ENCODE results near the gene PXMP2. TPM values are rescaled to one million over a fixed set of nuclear protein-coding genes. Genes with fewer than 3 reads are reported as not detected.

Gene PXMP2
- total RNA-seq, 1 donor from 2014 or later, result 21.2 TPM

DNA sequence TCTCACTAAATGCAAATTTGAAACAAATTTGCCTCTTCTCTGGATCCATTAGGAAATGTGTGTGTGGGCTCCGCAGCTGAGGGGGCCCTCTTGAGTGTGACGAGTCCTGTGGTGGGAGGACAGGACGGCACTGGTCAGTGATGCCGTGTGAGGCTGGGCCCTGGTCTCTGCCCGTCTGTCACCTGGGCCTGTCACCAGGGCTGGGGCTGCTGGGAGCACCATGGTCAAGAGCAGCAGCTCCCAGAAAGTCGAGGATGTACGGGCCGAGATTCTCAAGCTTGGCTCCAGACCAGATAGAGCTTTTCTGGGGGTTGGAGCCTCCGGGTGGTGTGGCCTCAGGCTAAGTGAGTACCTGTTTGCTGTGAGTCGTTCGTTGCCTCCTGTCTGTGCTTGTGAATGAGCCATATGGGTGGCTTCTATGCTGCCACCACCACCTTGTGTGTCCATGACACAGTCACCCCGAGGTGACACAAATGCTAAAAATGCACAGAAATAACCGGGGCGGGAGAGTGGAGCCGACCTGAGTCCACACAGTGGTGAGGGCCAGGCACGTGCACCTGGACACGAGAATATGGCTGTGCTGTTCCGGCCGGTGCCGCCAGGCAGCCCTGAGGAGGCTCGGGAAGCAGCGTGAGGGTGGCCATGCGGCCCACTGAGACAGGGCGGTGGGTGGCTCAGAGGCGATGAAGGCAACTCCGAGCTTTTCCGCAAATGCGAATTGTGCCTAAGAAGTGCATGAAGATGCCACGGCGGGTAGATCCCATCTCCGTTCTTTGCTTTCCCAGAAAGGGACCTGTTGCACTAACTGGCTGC, 32.0 kb downstream of the PXMP2 start:
- no peak for DNase-seq

DNA sequence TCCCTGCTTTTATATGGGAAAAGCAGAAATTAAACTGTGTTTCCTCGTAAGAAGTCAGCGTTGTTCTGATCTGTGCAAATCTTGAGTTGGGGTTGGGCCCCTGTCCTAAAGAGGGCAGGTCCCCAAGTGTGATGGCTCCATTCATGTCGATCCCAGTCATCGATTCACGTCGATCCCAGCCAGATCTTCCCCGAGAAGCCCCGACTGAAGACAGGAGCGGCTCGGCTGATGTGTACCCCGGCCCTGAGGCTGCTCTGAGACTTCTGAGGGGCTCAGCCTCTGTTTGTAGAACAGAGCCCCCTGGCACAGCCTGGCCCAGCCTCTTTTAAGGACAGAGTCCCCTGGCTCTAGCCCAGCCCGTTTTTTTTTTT, 32.6 kb downstream of the PXMP2 start:
- intact Hi-C loops (cut with DNase I), result no loop called here
- Histone ChIP-seq H3K36me3 (peaks cover 78% of the 10 kb centered on the region), H3K4me3 (no peak overlapping the region), H3K4me1 (no peaks in the 10 kb centered on the region), H3K9me3 (no peaks in the 10 kb centered on the region), H3K27ac (no peak overlapping the region), H3K27me3 (no peaks in the 10 kb centered on the region)
- DNase-seq, result no peak
- no peak for ATAC-seq
- TF ChIP-seq, protein P1, sequence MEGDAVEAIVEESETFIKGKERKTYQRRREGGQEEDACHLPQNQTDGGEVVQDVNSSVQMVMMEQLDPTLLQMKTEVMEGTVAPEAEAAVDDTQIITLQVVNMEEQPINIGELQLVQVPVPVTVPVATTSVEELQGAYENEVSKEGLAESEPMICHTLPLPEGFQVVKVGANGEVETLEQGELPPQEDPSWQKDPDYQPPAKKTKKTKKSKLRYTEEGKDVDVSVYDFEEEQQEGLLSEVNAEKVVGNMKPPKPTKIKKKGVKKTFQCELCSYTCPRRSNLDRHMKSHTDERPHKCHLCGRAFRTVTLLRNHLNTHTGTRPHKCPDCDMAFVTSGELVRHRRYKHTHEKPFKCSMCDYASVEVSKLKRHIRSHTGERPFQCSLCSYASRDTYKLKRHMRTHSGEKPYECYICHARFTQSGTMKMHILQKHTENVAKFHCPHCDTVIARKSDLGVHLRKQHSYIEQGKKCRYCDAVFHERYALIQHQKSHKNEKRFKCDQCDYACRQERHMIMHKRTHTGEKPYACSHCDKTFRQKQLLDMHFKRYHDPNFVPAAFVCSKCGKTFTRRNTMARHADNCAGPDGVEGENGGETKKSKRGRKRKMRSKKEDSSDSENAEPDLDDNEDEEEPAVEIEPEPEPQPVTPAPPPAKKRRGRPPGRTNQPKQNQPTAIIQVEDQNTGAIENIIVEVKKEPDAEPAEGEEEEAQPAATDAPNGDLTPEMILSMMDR (IDR thresholded peaks at IDR 0.05), result no peak

More for the DNA sequence above, 32.0 kb downstream of the PXMP2 start:
- TF ChIP-seq, protein P1 (IDR thresholded peaks at IDR 0.05), result no peak
- peaks cover 77% of the 10 kb centered on the region for H3K36me3 ChIP-seq
- intact Hi-C loops (cut with DNase I), result no loop called here
- no peaks in the 10 kb centered on the region for H3K9me3 ChIP-seq
- H3K4me1 ChIP-seq, result no peaks in the 10 kb centered on the region
- H3K27me3 ChIP-seq, result no peaks in the 10 kb centered on the region
- no peak for ATAC-seq
- no peak overlapping the region for H3K27ac ChIP-seq
- no peak overlapping the region for H3K4me3 ChIP-seq

DNA sequence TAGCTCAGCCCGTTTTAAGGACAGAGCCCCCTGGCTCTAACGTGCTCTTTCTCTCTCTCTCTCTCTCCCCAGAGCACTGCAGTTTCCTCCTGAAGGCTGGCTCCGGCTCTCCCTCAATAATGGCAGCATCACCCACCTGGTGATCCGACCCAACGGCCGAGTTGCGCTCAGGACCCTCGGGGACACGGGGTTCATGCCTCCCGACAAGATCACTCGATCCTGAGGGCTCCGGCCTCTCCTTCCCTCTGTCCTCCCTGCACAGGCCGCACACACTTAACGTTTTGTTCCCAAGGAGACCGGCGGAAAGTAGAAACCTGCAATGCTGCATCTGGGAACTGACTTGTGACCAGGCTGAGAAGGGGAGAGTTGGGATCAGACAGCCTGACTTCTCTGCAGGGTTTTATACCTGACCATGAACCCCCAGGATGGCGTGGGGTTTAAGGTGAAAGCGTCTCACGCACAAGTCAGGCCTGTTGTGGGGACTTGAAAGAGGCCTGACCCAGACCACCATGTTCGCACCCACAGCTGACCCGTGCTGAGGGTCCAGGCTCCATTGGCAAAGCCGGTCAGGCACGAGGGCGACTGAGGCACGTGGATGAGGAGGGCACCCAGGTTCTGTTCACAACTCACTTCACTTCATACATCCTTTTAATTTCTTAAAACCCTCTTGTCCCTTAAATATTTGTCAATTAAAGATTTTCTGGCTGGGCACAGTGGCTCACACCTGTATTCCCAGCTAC, 33.4 kb downstream of the PXMP2 start:
- Histone ChIP-seq H3K27me3 (no peaks in the 10 kb centered on the region), H3K36me3 (peaks cover 83% of the 10 kb centered on the region), H3K4me3 (no peak overlapping the region), H3K9me3 (no peaks in the 10 kb centered on the region), H3K4me1 (no peaks in the 10 kb centered on the region), H3K27ac (no peak overlapping the region)
- intact Hi-C loops (cut with DNase I), result no loop called here
- TF ChIP-seq, protein P1 (IDR thresholded peaks at IDR 0.05), result no peak
- DNase-seq (no peak), ATAC-seq (no peak)

DNA sequence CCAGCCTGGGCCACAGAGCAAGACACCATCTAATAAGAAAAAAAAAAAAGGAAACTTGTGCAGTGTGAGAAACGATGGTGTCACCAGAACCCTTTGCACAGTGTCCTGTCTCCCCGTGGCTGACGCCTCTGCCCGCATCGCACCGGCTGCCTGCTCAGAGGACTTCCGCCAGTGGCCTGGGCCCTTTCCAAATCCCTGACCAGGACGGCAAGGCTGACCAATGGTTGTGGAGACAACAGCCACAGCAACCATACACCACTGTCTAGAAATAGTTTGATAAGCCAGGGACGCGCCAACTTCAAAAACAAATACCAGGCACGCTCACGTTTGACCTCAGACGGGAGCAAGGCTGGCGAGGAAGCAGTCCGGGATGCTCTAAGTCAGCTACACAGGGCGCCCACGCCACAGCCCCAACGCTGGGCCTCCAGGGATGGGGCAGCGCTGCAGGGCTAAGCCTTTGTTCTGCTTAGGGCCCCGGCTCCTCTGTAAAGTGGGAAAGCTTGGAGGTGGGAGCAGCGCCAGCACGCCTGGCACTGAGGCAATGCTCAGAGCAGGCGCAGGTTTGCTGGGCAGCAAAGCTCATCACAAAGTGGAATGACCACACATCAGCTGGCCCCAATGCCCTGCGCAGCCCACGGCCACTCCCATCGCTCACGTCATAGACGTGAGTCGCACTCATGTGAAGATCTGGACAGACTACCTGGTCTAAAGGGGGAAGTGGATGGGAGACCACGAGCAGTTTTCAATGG, 35.8 kb downstream of the PXMP2 start:
- H3K36me3 ChIP-seq, result peaks cover 91% of the 10 kb centered on the region
- intact Hi-C loops (cut with DNase I), result no loop called here
- TF ChIP-seq, protein P1 (IDR thresholded peaks at IDR 0.05), result no peak

DNA sequence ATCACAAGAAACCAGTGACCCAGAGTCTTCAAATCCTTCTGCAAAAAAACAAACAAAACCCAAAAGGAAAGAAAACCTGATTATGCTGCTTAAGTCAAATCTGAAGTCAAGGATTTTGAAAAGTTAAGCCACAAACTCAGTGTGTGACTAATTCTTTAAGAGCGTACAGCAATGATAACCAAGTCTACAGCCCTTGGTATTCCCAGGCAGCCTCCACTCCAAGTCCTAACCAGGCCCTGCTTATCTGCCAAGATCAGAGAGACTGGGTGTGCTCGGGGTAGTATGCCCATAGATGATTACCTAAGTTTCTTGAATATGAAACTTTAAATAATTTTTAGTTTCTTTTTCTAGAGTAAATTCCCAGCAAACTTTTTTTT, 36.4 kb downstream of the PXMP2 start:
- Histone ChIP-seq H3K27me3 (no peaks in the 10 kb centered on the region), H3K36me3 (peaks cover 95% of the 10 kb centered on the region), H3K27ac (no peak overlapping the region), H3K4me3 (no peak overlapping the region), H3K4me1 (no peaks in the 10 kb centered on the region), H3K9me3 (no peaks in the 10 kb centered on the region)
- no peak for DNase-seq
- TF ChIP-seq, protein P1 (IDR thresholded peaks at IDR 0.05), result no peak
- intact Hi-C loops (cut with DNase I), result no loop called here
- ATAC-seq, result no peak

More for the DNA sequence above, 35.8 kb downstream of the PXMP2 start:
- Histone ChIP-seq H3K27ac (no peak overlapping the region), H3K4me3 (no peak overlapping the region), H3K27me3 (no peaks in the 10 kb centered on the region), H3K9me3 (no peaks in the 10 kb centered on the region), H3K4me1 (no peaks in the 10 kb centered on the region)
- ATAC-seq, result no peak
- no peak for DNase-seq

All from upper lobe of right lung (tissue), 1 donor.